Activated CD8-positive, alpha-beta T cell treated with anti-CD3 and anti-CD28 coated beads for 36 hours (primary cell): ENCODE measurements around the gene BMPR1A. TPM values are rescaled to one million over a fixed set of nuclear protein-coding genes. Genes with fewer than 3 reads are reported as not detected.

Experiments used
- ATAC-seq: fragments of 200-7000 bp; cut with Tn5 transposase; one replicate; pipeline ENCODE4 v1.10.0; 2021; ENCODE audit warnings: mild to moderate bottlenecking, moderate library complexity
- CTCF ChIA-PET: fragments of 350-600 bp; sonication (Branson Sonifier 250); formaldehyde crosslinking; loops from one replicate; lab custom pipeline; 2021; ENCODE audit warnings: antibody characterized with exemption; lab: Charles Lee
- POLR2A ChIA-PET: fragments of 350-600 bp; sonication (Branson Sonifier 250); formaldehyde crosslinking; loops from one replicate; lab custom pipeline; 2021; ENCODE audit warnings: antibody characterized with exemption; lab: Charles Lee
- DNase-seq: peaks from one replicate; pipeline ENCODE4 v3.0.0-alpha.2; 2020
- H3K27ac Mint-ChIP-seq: one replicate; pipeline ENCODE4 v1.8.0; 2021; ENCODE audit warnings: mild to moderate bottlenecking, mixed read lengths
- H3K27me3 Mint-ChIP-seq: one replicate; pipeline ENCODE4 v1.8.0; 2021; ENCODE audit warnings: mixed read lengths
- H3K36me3 Mint-ChIP-seq: one replicate; pipeline ENCODE4 v1.8.0; 2021; ENCODE audit warnings: low read depth, mixed read lengths
- H3K4me1 Mint-ChIP-seq: one replicate; pipeline ENCODE4 v1.8.0; 2021; ENCODE audit warnings: low read depth, mixed read lengths
- H3K4me3 Mint-ChIP-seq: one replicate; pipeline ENCODE4 v1.8.0; 2021; ENCODE audit warnings: mild to moderate bottlenecking, moderate library complexity, mixed read lengths
- H3K9me3 Mint-ChIP-seq: one replicate; pipeline ENCODE4 v1.8.0; 2021; ENCODE audit warnings: mixed read lengths
- CTCF ChIP-seq: fragments of 200-600 bp; IDR thresholded peaks from one replicate; pipeline ENCODE4 v1.8.0; 2022; ENCODE audit warnings: antibody characterized with exemption, mild to moderate bottlenecking
- intact Hi-C: fragments of 100-400 bp; cut with micrococcal nuclease; formaldehyde crosslinking; loops from one replicate; pipeline ENCODE4 v1.10.0; 2022
- total RNA-seq, 2 experiments: library from RNA; stranded (reverse); gene quantifications; one replicate each; pipeline ENCODE4 v1.2.3, GENCODE V29; 2021

BMPR1A gene
- total RNA-seq, 2 experiments from 2014 or later, result 6.6 to 6.9 TPM

GRCh38 chr10:86969421-86970041 lies 213.1 kb downstream of the BMPR1A start:
- H3K4me3 Mint-ChIP-seq, result no peak overlapping the region
- no peak for TF ChIP-seq CTCF
- peaks cover 2% of the 10 kb centered on the region for H3K27me3 Mint-ChIP-seq
- no peaks in the 10 kb centered on the region for H3K9me3 Mint-ChIP-seq
- ChIA-PET POLR2A (interaction anchor here (0.6 kb wide), 1 partner anchor 71 kb away, joined by 4 read pairs; no protein-coding TSS in a partner anchor), CTCF (interaction anchor here (1.0 to 7.1 kb wide), 5 partner anchors 10 to 276 kb away, joined by 3 to 45 read pairs (median 6); partner anchors contain the start of gene MMRN2)
- DNase-seq, result no peak
- peaks cover 27% of the 10 kb centered on the region for H3K4me1 Mint-ChIP-seq
- intact Hi-C loops, result no loop called here
- H3K36me3 Mint-ChIP-seq, result no peaks in the 10 kb centered on the region
- no peak for ATAC-seq
- H3K27ac Mint-ChIP-seq, result no peak overlapping the region

- no peak for TF ChIP-seq CTCF
- ATAC-seq, result no peak
- H3K4me1 Mint-ChIP-seq, result peaks cover 27% of the 10 kb centered on the region
- H3K4me3 Mint-ChIP-seq, result peak overlapping the region; percentile 56
- peaks cover 2% of the 10 kb centered on the region for H3K27me3 Mint-ChIP-seq
- H3K36me3 Mint-ChIP-seq, result no peaks in the 10 kb centered on the region
- no peak overlapping the region for H3K27ac Mint-ChIP-seq
- H3K9me3 Mint-ChIP-seq, result no peaks in the 10 kb centered on the region
- intact Hi-C loops, result no loop called here
- DNase-seq, result no peak
- ChIA-PET CTCF (interaction anchor here (1.0 to 7.1 kb wide), 3 partner anchors 10 to 277 kb away, joined by 3 to 45 read pairs (median 4); no protein-coding TSS in a partner anchor), POLR2A (interaction anchor here (0.8 to 1.3 kb wide), 6 partner anchors 8 to 172 kb away, joined by 3 to 6 read pairs (median 4); no protein-coding TSS in a partner anchor)
Observed at GRCh38 chr10:86970162-86970981, 214.0 kb downstream of the BMPR1A start.

GRCh38 chr10:86970982-86971231 lies 214.5 kb downstream of the BMPR1A start:
- H3K4me1 Mint-ChIP-seq, result peaks cover 22% of the 10 kb centered on the region
- DNase-seq, result no peak
- POLR2A ChIA-PET, result interaction anchor here (0.8 to 1.3 kb wide), 6 partner anchors 8 to 171 kb away, joined by 3 to 6 read pairs (median 4); no protein-coding TSS in a partner anchor
- no peaks in the 10 kb centered on the region for H3K36me3 Mint-ChIP-seq
- no peaks in the 10 kb centered on the region for H3K9me3 Mint-ChIP-seq
- CTCF ChIA-PET, result interaction anchor here (1.0 to 7.1 kb wide), 2 partner anchors 10 to 32 kb away, joined by 4 to 45 read pairs; no protein-coding TSS in a partner anchor
- intact Hi-C loops, result no loop called here
- H3K4me3 Mint-ChIP-seq, result peak overlapping the region; percentile 56
- no peak for ATAC-seq
- TF ChIP-seq CTCF, result no peak
- peaks cover 2% of the 10 kb centered on the region for H3K27me3 Mint-ChIP-seq
- H3K27ac Mint-ChIP-seq, result no peak overlapping the region

GRCh38 chr10:86971232-86971991 lies 215.0 kb downstream of the BMPR1A start:
- H3K4me1 Mint-ChIP-seq, result peaks cover 17% of the 10 kb centered on the region
- DNase-seq, result peak; percentile 76
- CTCF ChIA-PET, result interaction anchor here (1.0 to 7.1 kb wide), 2 partner anchors 11 to 33 kb away, joined by 4 to 45 read pairs; no protein-coding TSS in a partner anchor
- POLR2A ChIA-PET, result interaction anchor here (0.8 to 1.3 kb wide), 6 partner anchors 8 to 171 kb away, joined by 3 to 6 read pairs (median 4); no protein-coding TSS in a partner anchor
- peaks cover 2% of the 10 kb centered on the region for H3K27me3 Mint-ChIP-seq
- ATAC-seq, result peak; percentile 81
- no peaks in the 10 kb centered on the region for H3K9me3 Mint-ChIP-seq
- no peak for TF ChIP-seq CTCF
- peak overlapping the region; percentile 68 for H3K27ac Mint-ChIP-seq
- intact Hi-C loops, result no loop called here
- H3K4me3 Mint-ChIP-seq, result peak overlapping the region; percentile 67
- no peaks in the 10 kb centered on the region for H3K36me3 Mint-ChIP-seq
